22Rv1 (cell line): Measurements from ENCODE around the gene MTA1.

Experiments
- ZFX ChIP-seq: fragments of 450-650 bp; IDR thresholded peaks from 2 replicates; pipeline ENCODE4 v1.6.1; 2017; ENCODE audit warnings: antibody characterized with exemption, borderline replicate concordance
- TF ChIP-seq, protein P1 (sequence below): fragments of 450-650 bp; IDR thresholded peaks from 2 replicates; pipeline ENCODE4 v1.5.1; 2017; ENCODE audit warnings: mild to moderate bottlenecking

- TF ChIP-seq, protein P1, sequence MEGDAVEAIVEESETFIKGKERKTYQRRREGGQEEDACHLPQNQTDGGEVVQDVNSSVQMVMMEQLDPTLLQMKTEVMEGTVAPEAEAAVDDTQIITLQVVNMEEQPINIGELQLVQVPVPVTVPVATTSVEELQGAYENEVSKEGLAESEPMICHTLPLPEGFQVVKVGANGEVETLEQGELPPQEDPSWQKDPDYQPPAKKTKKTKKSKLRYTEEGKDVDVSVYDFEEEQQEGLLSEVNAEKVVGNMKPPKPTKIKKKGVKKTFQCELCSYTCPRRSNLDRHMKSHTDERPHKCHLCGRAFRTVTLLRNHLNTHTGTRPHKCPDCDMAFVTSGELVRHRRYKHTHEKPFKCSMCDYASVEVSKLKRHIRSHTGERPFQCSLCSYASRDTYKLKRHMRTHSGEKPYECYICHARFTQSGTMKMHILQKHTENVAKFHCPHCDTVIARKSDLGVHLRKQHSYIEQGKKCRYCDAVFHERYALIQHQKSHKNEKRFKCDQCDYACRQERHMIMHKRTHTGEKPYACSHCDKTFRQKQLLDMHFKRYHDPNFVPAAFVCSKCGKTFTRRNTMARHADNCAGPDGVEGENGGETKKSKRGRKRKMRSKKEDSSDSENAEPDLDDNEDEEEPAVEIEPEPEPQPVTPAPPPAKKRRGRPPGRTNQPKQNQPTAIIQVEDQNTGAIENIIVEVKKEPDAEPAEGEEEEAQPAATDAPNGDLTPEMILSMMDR: no peak
- no peak for TF ChIP-seq ZFX
These were observed 31.3 kb upstream of the MTA1 start for GRCh38 chr14:105388110-105388951.
